NCI-H1092 treated with DMSO at 0.1 percent for 48 hours (cell line): ENCODE data around the gene PRKAR1B.

Experiments used
- DNase-seq: peaks from one replicate; lab custom pipeline; 2025; lab: John Stamatoyannopoulos, UW

PRKAR1B gene

GRCh38 chr7:727104-727805, at the start of gene PRKAR1B:
Gene PRKAR1B, minus strand, starts transcription at chr7:727281. Its CDS starts 15,776 bp downstream, at chr7:711505.
- peak; percentile 47 for DNase-seq

- no peak for DNase-seq
These were observed 49.3 kb upstream of the PRKAR1B start for GRCh38 chr7:776381-776780.

- peak; percentile 19 for DNase-seq
These were observed 47.4 kb upstream of the PRKAR1B start for GRCh38 chr7:774161-775109.

GRCh38 chr7:773622-773915, 46.5 kb upstream of the PRKAR1B start:
- DNase-seq = no peak

- no peak for DNase-seq
These were observed 46.0 kb upstream of the PRKAR1B start for GRCh38 chr7:772861-773621.

GRCh38 chr7:772392-772791, 45.3 kb upstream of the PRKAR1B start:
- no peak for DNase-seq

GRCh38 chr7:772005-772294, 44.9 kb upstream of the PRKAR1B start:
- no peak for DNase-seq

GRCh38 chr7:771234-772004, 44.3 kb upstream of the PRKAR1B start:
- DNase-seq = no peak

- no peak for DNase-seq
These were observed 43.7 kb upstream of the PRKAR1B start for GRCh38 chr7:770741-771166.

GRCh38 chr7:770336-770735, 43.3 kb upstream of the PRKAR1B start:
- no peak for DNase-seq

- DNase-seq = peak; percentile 66
These were observed 41.9 kb upstream of the PRKAR1B start for GRCh38 chr7:768881-769504.

GRCh38 chr7:767941-768731, 41.1 kb upstream of the PRKAR1B start:
- peak; percentile 100 for DNase-seq

GRCh38 chr7:767580-767940, 40.5 kb upstream of the PRKAR1B start:
- DNase-seq = peak; percentile 99

GRCh38 chr7:765383-765782, 38.3 kb upstream of the PRKAR1B start:
- DNase-seq = no peak

- peak; percentile 9 for DNase-seq
These were observed 36.7 kb upstream of the PRKAR1B start for GRCh38 chr7:763762-764161.

GRCh38 chr7:762885-763284, 35.8 kb upstream of the PRKAR1B start:
- DNase-seq = no peak

GRCh38 chr7:761631-762030, 34.5 kb upstream of the PRKAR1B start:
- DNase-seq = no peak

GRCh38 chr7:761101-761500, 34.0 kb upstream of the PRKAR1B start:
- DNase-seq = no peak

GRCh38 chr7:760006-760405, 32.9 kb upstream of the PRKAR1B start:
- no peak for DNase-seq

- no peak for DNase-seq
These were observed 32.5 kb upstream of the PRKAR1B start for GRCh38 chr7:759569-759968.

GRCh38 chr7:757741-758163, 30.7 kb upstream of the PRKAR1B start:
- DNase-seq = no peak
